Neural progenitor cell (in vitro differentiated cells): ENCODE data around the gene OMP. TPM values are rescaled to one million over a fixed set of nuclear protein-coding genes. Genes with fewer than 3 reads are reported as not detected.
A peak's percentile ranks its signal among the peaks of the same experiment; 100 is the strongest.

Experiments
- DNase-seq: peaks from one replicate; pipeline ENCODE4 v3.0.0-alpha.2; 2016; ENCODE audit warnings: low spot score
- H2AFZ ChIP-seq: fragments of 200-600 bp; sonication (generic); replicated peaks from 2 replicates; pipeline ENCODE4 v1.6.1; 2016; ENCODE audit warnings: antibody characterized with exemption
- H3F3A ChIP-seq: fragments of 200-600 bp; sonication (generic); 2 replicates; pipeline ENCODE4 v1.6.1; 2016; ENCODE audit warnings: antibody characterized with exemption, low read depth
- H3K27ac ChIP-seq: fragments of 200-600 bp; sonication (generic); 2 replicates; pipeline ENCODE4 v1.5.1; 2016; ENCODE audit warnings: mild to moderate bottlenecking
- H3K27me3 ChIP-seq: fragments of 200-600 bp; sonication (generic); 2 replicates; pipeline ENCODE4 v1.6.1; 2016; ENCODE audit warnings: mild to moderate bottlenecking, moderate library complexity
- H3K36me3 ChIP-seq: fragments of 200-600 bp; sonication (generic); 2 replicates; pipeline ENCODE4 v1.5.1; 2016
- H3K4me1 ChIP-seq: fragments of 200-600 bp; sonication (generic); 2 replicates; pipeline ENCODE4 v1.6.1; 2016; ENCODE audit warnings: mixed run types
- H3K4me2 ChIP-seq: fragments of 200-600 bp; sonication (generic); 2 replicates; pipeline ENCODE4 v1.6.1; 2016
- H3K4me3 ChIP-seq: fragments of 200-600 bp; sonication (generic); 2 replicates; pipeline ENCODE4 v1.5.1; 2016
- H3K79me2 ChIP-seq: fragments of 200-600 bp; sonication (generic); 2 replicates; pipeline ENCODE4 v1.6.1; 2016; ENCODE audit warnings: low read depth
- H3K9ac ChIP-seq: fragments of 200-600 bp; sonication (generic); 2 replicates; pipeline ENCODE4 v1.6.1; 2016
- H3K9me3 ChIP-seq: fragments of 200-600 bp; sonication (generic); 2 replicates; pipeline ENCODE4 v1.5.1; 2016; ENCODE audit warnings: low read depth
- H4K20me1 ChIP-seq: fragments of 200-600 bp; sonication (generic); 2 replicates; pipeline ENCODE4 v1.6.1; 2016; ENCODE audit warnings: low read depth
- H3K27ac Mint-ChIP-seq: 3 replicates; pipeline ENCODE4 v1.8.0; 2021; ENCODE audit warnings: mixed read lengths
- H3K27me3 Mint-ChIP-seq: 2 replicates; pipeline ENCODE4 v1.8.0; 2022; ENCODE audit warnings: low read depth, mild to moderate bottlenecking, inconsistent platforms, moderate library complexity, mixed read lengths; ENCODE audit not compliant: insufficient read depth
- H3K36me3 Mint-ChIP-seq: 3 replicates; pipeline ENCODE4 v1.8.0; 2021; ENCODE audit warnings: mixed read lengths
- H3K4me1 Mint-ChIP-seq: 3 replicates; pipeline ENCODE4 v1.8.0; 2021; ENCODE audit warnings: mixed read lengths
- H3K4me3 Mint-ChIP-seq: 3 replicates; pipeline ENCODE4 v1.8.0; 2021; ENCODE audit warnings: mild to moderate bottlenecking, moderate library complexity, mixed read lengths
- H3K9me3 Mint-ChIP-seq: 3 replicates; pipeline ENCODE4 v1.8.0; 2020; ENCODE audit warnings: mixed read lengths
- CTCF ChIP-seq: fragments of 200-600 bp; sonication (generic); IDR thresholded peaks from 2 replicates; pipeline ENCODE4 v1.5.1; 2017; ENCODE audit warnings: antibody characterized with exemption, mild to moderate bottlenecking
- EZH2 ChIP-seq: fragments of 200-600 bp; sonication (generic); IDR thresholded peaks from 2 replicates; pipeline ENCODE4 v1.6.1; 2017; ENCODE audit warnings: antibody characterized with exemption, mild to moderate bottlenecking, moderate library complexity
- EZH2phosphoT487 ChIP-seq: fragments of 200-600 bp; sonication (generic); IDR thresholded peaks from 2 replicates; pipeline ENCODE4 v1.6.1; 2017; ENCODE audit warnings: antibody characterized with exemption
- total RNA-seq: library from RNA; depleted of rRNA; stranded (reverse); fragments of >200 nt; gene quantifications from 2 replicates; pipeline ENCODE4 v1.2.3, GENCODE V29; 2015; ENCODE audit warnings: low replicate concordance

OMP gene
- total RNA-seq, 1 donor from 2014 or later = not detected

- peaks cover 9% of the 10 kb centered on the region for H3K4me1 ChIP-seq
- Mint-ChIP-seq H3K4me3 (no peak overlapping the region), H3K27ac (no peak overlapping the region), H3K27me3 (peaks cover 7% of the 10 kb centered on the region), H3K9me3 (no peaks in the 10 kb centered on the region), H3K4me1 (peaks cover 31% of the 10 kb centered on the region), H3K36me3 (no peaks in the 10 kb centered on the region)
- H3K27me3 ChIP-seq = no peaks in the 10 kb centered on the region
- no peak for DNase-seq
- no peaks in the 10 kb centered on the region for H3K9me3 ChIP-seq
- H3K27ac ChIP-seq = no peak overlapping the region
- no peaks in the 10 kb centered on the region for H4K20me1 ChIP-seq
- H3K4me2 ChIP-seq = no peak overlapping the region
- peaks cover 5% of the 10 kb centered on the region for H3F3A ChIP-seq
- H2AFZ ChIP-seq = no peak overlapping the region
- TF ChIP-seq EZH2phosphoT487 (no peak), CTCF (no peak), EZH2 (no peak)
- H3K4me3 ChIP-seq = no peak overlapping the region
- H3K36me3 ChIP-seq = no peaks in the 10 kb centered on the region
- no peaks in the 10 kb centered on the region for H3K79me2 ChIP-seq
- no peak overlapping the region for H3K9ac ChIP-seq
These were observed 26.6 kb downstream of the OMP start for GRCh38 chr11:77129069-77129841.

GRCh38 chr11:77129842-77130756 is 27.5 kb downstream of the OMP start:
- no peak for DNase-seq
- Histone ChIP-seq H3K9ac (no peak overlapping the region), H3K4me3 (no peak overlapping the region), H3K79me2 (no peaks in the 10 kb centered on the region), H3K27ac (no peak overlapping the region), H3F3A (peaks cover 5% of the 10 kb centered on the region), H2AFZ (no peak overlapping the region), H3K36me3 (no peaks in the 10 kb centered on the region), H3K4me1 (peaks cover 9% of the 10 kb centered on the region), H3K4me2 (no peak overlapping the region), H3K9me3 (no peaks in the 10 kb centered on the region), H3K27me3 (no peaks in the 10 kb centered on the region), H4K20me1 (no peaks in the 10 kb centered on the region)
- TF ChIP-seq CTCF = no peak
- TF ChIP-seq EZH2phosphoT487 = no peak
- TF ChIP-seq EZH2 = no peak
- no peak overlapping the region for H3K27ac Mint-ChIP-seq
- H3K4me3 Mint-ChIP-seq = no peak overlapping the region
- peaks cover 7% of the 10 kb centered on the region for H3K27me3 Mint-ChIP-seq
- no peaks in the 10 kb centered on the region for H3K36me3 Mint-ChIP-seq
- no peaks in the 10 kb centered on the region for H3K9me3 Mint-ChIP-seq
- H3K4me1 Mint-ChIP-seq = peaks cover 31% of the 10 kb centered on the region

GRCh38 chr11:77130763-77131513 is 28.3 kb downstream of the OMP start:
- DNase-seq = peak; percentile 12
- no peaks in the 10 kb centered on the region for H3K9me3 ChIP-seq
- Mint-ChIP-seq H3K4me1 (peaks cover 31% of the 10 kb centered on the region), H3K9me3 (no peaks in the 10 kb centered on the region), H3K27me3 (peaks cover 7% of the 10 kb centered on the region), H3K36me3 (no peaks in the 10 kb centered on the region), H3K27ac (peak overlapping the region; percentile 34), H3K4me3 (no peak overlapping the region)
- H3K27me3 ChIP-seq = no peaks in the 10 kb centered on the region
- no peaks in the 10 kb centered on the region for H3K79me2 ChIP-seq
- no peak overlapping the region for H2AFZ ChIP-seq
- H3F3A ChIP-seq = peaks cover 5% of the 10 kb centered on the region
- H4K20me1 ChIP-seq = no peaks in the 10 kb centered on the region
- H3K27ac ChIP-seq = no peak overlapping the region
- H3K4me3 ChIP-seq = no peak overlapping the region
- peaks cover 9% of the 10 kb centered on the region for H3K4me1 ChIP-seq
- H3K4me2 ChIP-seq = no peak overlapping the region
- no peak for TF ChIP-seq EZH2phosphoT487
- no peak for TF ChIP-seq EZH2
- TF ChIP-seq CTCF = no peak
- H3K9ac ChIP-seq = no peak overlapping the region
- H3K36me3 ChIP-seq = no peaks in the 10 kb centered on the region
